HG03108 (cell line): ENCODE measurements around the gene RAD51B.

Experiments used
- ATAC-seq: cut with Tn5 transposase; IDR thresholded peaks from one replicate; pipeline ENCODE4 v1.9.1; 2021; ENCODE audit warnings: moderate library complexity; ENCODE audit not compliant: unreplicated experiment

The RAD51B gene

DNA sequence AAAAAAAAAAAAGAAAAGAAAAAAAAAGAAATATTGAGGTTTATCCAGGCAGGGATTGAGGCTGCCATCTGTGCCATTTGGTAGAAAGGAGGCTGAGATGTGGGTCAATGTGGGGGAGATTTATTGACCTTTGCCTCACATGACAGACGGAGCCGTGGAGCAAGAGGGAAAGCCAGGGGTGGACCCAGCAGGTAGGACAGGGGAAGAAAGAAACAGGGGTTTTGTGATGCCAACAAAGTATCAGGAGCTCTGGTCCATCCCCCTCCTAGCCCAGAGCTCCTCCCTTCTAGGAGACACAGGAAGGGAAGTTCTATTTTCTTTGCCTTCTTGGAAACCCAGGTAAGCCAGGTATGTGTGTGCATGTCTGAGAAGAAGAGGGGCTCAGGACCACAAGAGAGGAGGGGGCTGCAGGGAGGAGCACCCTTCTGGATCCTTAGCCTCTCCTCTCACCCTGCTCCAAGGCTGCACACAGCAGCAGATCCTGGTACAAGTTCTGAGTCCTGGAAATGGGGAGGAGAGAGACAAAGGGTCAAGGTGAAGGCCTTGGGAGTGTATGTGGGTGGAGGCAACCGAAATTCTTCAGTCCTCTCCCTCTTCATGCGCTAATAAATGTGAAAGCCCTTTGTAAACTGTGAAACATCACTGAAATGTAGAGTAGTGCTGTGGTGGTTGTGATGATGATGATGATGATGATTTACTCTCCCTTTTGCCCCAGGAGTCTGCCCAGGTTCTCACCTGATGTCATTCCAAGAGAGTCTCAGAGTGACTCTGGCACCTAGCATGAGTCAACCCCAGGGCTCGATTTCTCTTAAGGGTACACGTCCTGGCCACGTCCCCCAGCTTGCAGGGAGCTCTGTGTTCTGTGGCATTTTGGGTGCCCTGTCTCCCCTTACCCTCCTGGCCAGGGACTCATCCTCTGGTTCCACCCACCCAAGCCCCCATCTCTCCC lies 947.0 kb downstream of the RAD51B start:
- ATAC-seq: no peak

GRCh38 chr14:68767248-68767645 lies 947.7 kb downstream of the RAD51B start:
- ATAC-seq: no peak

DNA sequence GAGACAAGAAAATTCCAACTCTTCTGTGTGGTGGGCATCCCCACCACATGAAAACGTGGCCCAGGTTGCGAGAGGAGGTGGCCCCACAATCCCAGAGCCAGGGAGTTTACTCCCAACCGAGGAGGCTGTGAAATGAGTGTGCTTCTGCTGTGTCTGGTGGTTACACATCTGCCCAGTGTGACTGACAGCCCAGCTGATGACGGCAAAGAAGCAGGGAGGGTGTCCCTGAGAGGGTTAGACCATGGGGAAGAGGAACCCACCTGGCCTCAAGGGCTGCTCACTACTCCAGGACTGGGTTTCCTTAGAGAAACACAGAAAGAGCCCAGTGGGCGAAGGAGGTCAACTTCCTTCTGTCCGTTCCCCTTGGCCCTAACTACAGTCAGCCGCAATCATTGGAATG lies 948.7 kb downstream of the RAD51B start:
- no peak for ATAC-seq

- ATAC-seq: no peak
Observed at GRCh38 chr14:68770051-68770450, 950.5 kb downstream of the RAD51B start.

DNA sequence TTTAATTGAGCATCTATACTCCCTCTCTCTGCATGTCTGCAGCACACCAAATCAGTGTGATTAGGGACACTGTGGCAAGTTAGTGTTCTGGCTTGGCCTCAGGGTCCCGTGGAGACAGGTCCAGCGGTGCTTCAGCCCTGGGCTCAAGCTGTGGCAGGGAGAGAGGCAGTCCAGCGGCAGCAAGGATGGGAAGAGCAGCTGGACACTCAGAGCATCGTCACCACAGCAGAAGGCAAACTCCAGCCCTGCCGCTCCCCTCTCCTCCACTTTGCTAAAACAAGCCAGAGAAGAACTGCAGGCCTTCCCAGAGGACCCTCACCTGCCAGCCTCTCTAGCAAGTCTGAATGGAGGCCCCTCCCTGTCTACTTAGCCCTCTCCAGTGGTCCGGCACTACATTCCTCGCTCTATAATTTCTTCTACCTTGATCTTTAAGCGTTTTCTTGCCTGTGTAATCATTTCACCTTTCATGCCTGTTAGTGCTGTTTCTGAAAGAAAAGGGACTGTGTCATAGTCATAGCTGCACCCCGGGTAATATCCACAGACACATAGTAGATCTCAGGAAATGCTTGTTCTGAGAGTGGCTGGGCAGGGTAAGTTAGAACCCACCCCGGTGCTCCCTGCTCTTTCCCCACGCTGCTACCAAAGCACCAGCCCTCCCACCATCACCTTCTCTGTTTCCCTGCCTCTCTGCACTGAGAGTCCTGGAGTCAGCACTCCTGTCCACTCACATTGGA lies 951.1 kb downstream of the RAD51B start:
- ATAC-seq: no peak

GRCh38 chr14:68771631-68772030 lies 952.1 kb downstream of the RAD51B start:
- no peak for ATAC-seq

DNA sequence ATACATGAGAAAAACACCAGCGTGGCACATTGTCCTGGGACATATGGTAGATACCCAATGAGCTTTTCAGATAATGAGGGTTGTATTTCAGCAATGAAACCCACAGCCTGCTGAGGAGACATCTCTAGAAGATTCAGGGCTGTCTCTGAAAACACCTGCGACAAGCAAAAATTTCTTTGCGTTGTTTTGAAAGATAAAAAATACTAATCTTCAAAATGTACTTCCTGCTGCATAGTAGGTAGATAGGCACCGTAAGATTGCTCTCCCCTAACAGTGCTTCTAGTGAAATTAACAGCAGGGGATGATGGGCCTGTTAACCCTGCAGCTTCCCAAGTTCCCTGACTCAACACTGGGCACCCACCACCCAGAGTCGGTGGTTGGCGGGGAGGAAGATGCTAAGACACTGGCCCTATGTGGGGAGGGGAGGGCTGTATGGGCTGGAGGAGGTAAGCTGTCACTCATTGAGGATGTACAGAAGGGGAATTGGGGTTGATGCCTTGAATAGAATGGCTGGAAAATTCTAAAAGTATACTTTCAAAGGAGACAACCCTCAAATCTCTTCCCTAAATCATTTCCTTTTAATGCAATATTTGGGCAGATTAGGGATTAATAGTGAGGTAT lies 953.3 kb downstream of the RAD51B start:
- ATAC-seq: no peak

- no peak for ATAC-seq
Observed at GRCh38 chr14:68774771-68775613, 955.4 kb downstream of the RAD51B start.

GRCh38 chr14:68775614-68776126 lies 956.1 kb downstream of the RAD51B start:
- no peak for ATAC-seq

DNA sequence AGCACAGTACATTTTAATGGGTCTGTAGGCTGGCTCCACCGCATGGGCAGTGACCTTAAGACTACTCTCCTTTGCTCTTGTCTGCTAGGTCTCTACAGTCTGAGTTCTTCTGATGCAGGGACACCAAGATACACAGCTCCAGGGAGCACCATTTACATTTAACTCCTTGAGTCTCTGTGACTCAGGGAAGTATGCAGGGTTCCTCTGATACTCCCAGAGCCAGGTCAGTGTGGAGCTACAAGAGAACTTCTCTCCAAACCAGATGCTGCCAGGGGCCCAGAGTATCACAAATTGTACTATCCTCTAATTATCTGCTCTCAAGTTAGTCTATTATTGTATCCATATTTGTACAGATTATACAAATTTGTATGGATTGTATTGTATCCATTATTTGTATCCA lies 958.1 kb downstream of the RAD51B start:
- no peak for ATAC-seq
